Lower leg skin (tissue), 4 donors: Measurements from ENCODE around the gene IMPACT. TPM values are rescaled to one million over a fixed set of nuclear protein-coding genes. Genes with fewer than 3 reads are reported as not detected.

Source experiments
- DNase-seq, 2 donors: peaks; one replicate each; pipeline ENCODE4 v3.0.0-alpha.2; 2019; ENCODE audit warnings: low spot score in 2 of 2
- H3K4me3 ChIP-seq: fragments of 200-600 bp; sonication (generic); 2 replicates; pipeline ENCODE4 v1.5.1; 2017; ENCODE audit warnings: mild to moderate bottlenecking, low read depth; ENCODE audit not compliant: poor library complexity, severe bottlenecking
- CTCF ChIP-seq, 3 donors: fragments of 450-650 bp; IDR thresholded peaks; one replicate each; pipeline ENCODE4 v1.5.1; 2016; ENCODE audit warnings: antibody characterized with exemption in 3 of 3, mild to moderate bottlenecking in 3 of 3, moderate library complexity in 2 of 3
- POLR2A ChIP-seq, 2 donors: fragments of 450-650 bp; IDR thresholded peaks; one replicate each; pipeline ENCODE4 v1.6.1; 2016 to 2017; ENCODE audit warnings: antibody characterized with exemption in 2 of 2, mild to moderate bottlenecking in 1 of 2, moderate library complexity in 1 of 2
- WGBS, 2 donors: methylation state at CpG; one replicate each; pipeline ENCODE4 v1.1.5; 2018; 5-methylcytosine and 5-hydroxymethylcytosine counted together
- intact Hi-C: fragments of 100-400 bp; cut with DNase I; formaldehyde crosslinking; loops from one replicate; pipeline ENCODE4 v1.15.0; 2023; ENCODE audit warnings: low total_unique reads
- total RNA-seq, 4 donors: library from RNA; depleted of rRNA; stranded (reverse); fragments of >200 nt; gene quantifications; one replicate each; pipeline ENCODE4 v1.1.0, GENCODE V29; 2016

Gene IMPACT
- total RNA-seq, 4 donors from 2014 or later = 13.8 to 20.5 (median 14.9) TPM

GRCh38 chr18:24414349-24415003, 12.0 kb upstream of the IMPACT start:
- WGBS, 2 donors = 81 to 87% methylated on average over 3 of the region's 3 CpGs
- TF ChIP-seq CTCF (IDR thresholded peaks at IDR 0.05) (no peak), POLR2A (IDR thresholded peaks at IDR 0.05) (no peak)

GRCh38 chr18:24417480-24417879, 9.0 kb upstream of the IMPACT start:
- TF ChIP-seq POLR2A (IDR thresholded peaks at IDR 0.05) (no peak), CTCF (IDR thresholded peaks at IDR 0.05) (no peak)
- intact Hi-C loops = no loop called here
- 43 to 44% methylated on average over 3 of the region's 3 CpGs for WGBS, 2 donors

More at GRCh38 chr18:24414349-24415003, 12.0 kb upstream of the IMPACT start:
- H3K4me3 ChIP-seq = no peak overlapping the region
- intact Hi-C loops = no loop called here
- DNase-seq = no peak

GRCh38 chr18:24420551-24420950, 5.9 kb upstream of the IMPACT start:
- TF ChIP-seq CTCF (IDR thresholded peaks at IDR 0.05) = no peak
- no peak for TF ChIP-seq POLR2A (IDR thresholded peaks at IDR 0.05)
- DNase-seq = no peak
- WGBS, 2 donors = 44 to 71% methylated on average over 4 of the region's 4 CpGs
- no peak overlapping the region for H3K4me3 ChIP-seq
- intact Hi-C loops = no loop called here

More at GRCh38 chr18:24417480-24417879, 9.0 kb upstream of the IMPACT start:
- no peak for DNase-seq
- no peak overlapping the region for H3K4me3 ChIP-seq

GRCh38 chr18:24421831-24422230, 4.6 kb upstream of the IMPACT start:
- TF ChIP-seq POLR2A (IDR thresholded peaks at IDR 0.05) = no peak
- TF ChIP-seq CTCF (IDR thresholded peaks at IDR 0.05) = no peak
- no peak overlapping the region for H3K4me3 ChIP-seq
- intact Hi-C loops = no loop called here
- 75 to 80% methylated on average over 1 of the region's 1 CpG for WGBS, 2 donors
- no peak for DNase-seq

- 41 to 44% methylated on average over 11 of the region's 11 CpGs for WGBS, 2 donors
- peak overlapping the region; percentile 58 for H3K4me3 ChIP-seq
- intact Hi-C loops = no loop called here
- DNase-seq = no peak
- TF ChIP-seq CTCF (IDR thresholded peaks at IDR 0.05) (no peak), POLR2A (IDR thresholded peaks at IDR 0.05) (no peak)
These were observed 435 bp upstream of the IMPACT start for GRCh38 chr18:24426073-24426397.

GRCh38 chr18:24427484-24427883, 1.0 kb downstream of the IMPACT start:
- intact Hi-C loops = no loop called here
- 60 to 67% methylated on average over 3 of the region's 3 CpGs for WGBS, 2 donors
- no peak for TF ChIP-seq POLR2A (IDR thresholded peaks at IDR 0.05)
- peak overlapping the region; percentile 58 for H3K4me3 ChIP-seq
- no peak for DNase-seq
